ENCODE results near the gene RGL2. TPM values are rescaled to one million over a fixed set of nuclear protein-coding genes. Genes with fewer than 3 reads are reported as not detected.

Gene RGL2
- total RNA-seq, 3 donors from 2014 or later: 26.4 to 64.6 (median 38.9) TPM

DNA sequence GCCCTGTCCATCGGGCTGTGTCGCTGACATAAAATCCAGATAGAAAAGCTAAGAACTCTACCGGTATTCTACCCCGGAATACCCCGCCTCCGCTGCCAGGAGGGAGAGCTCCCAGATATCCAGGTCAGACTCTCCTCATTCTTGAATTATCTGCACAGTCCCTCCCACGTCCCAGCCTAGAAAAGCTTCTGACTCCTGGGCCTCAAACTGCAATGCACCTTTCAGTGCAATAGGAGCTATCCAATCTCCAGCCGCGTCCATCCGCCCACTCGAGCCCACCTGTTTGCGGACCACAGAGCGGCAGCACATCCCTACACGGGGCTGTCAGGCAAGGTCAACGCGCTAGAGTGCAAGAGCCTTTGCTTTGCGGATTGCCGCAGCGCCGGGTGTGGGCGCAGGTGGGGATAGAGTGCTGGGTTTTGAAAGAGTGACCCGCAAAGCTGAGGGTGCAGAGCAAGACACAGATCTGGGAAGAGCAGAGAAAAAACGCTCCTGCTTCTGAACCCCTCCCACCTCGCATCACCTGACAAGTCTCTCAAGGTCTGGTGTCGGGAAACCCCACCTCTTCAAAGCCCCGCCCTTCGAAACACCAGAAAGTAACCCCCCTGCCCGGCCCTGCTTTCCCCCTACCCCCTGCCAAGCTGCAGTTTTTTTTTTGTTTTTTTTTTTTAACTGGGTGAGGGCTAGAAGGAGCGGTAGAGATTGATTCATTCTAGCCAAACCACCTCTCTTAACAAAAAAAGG lies 13.8 kb upstream of the RGL2 start:
- H3K9me3 ChIP-seq: no peaks in the 10 kb centered on the region
- H3K4me3 ChIP-seq: peak overlapping the region; percentile 62
- TF ChIP-seq, protein P1, sequence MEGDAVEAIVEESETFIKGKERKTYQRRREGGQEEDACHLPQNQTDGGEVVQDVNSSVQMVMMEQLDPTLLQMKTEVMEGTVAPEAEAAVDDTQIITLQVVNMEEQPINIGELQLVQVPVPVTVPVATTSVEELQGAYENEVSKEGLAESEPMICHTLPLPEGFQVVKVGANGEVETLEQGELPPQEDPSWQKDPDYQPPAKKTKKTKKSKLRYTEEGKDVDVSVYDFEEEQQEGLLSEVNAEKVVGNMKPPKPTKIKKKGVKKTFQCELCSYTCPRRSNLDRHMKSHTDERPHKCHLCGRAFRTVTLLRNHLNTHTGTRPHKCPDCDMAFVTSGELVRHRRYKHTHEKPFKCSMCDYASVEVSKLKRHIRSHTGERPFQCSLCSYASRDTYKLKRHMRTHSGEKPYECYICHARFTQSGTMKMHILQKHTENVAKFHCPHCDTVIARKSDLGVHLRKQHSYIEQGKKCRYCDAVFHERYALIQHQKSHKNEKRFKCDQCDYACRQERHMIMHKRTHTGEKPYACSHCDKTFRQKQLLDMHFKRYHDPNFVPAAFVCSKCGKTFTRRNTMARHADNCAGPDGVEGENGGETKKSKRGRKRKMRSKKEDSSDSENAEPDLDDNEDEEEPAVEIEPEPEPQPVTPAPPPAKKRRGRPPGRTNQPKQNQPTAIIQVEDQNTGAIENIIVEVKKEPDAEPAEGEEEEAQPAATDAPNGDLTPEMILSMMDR (IDR thresholded peaks at IDR 0.05): no peak
- H3K36me3 ChIP-seq (ENCODE audit: low read depth): no peaks in the 10 kb centered on the region
- ATAC-seq: peak; percentile 56
- H3K4me1 ChIP-seq (ENCODE audit: low read depth): peaks cover 21% of the 10 kb centered on the region
- DNase-seq: peak; percentile 77 to 94 (median 87)
- intact Hi-C loops (cut with DNase I, micrococcal nuclease): no loop called here

DNA sequence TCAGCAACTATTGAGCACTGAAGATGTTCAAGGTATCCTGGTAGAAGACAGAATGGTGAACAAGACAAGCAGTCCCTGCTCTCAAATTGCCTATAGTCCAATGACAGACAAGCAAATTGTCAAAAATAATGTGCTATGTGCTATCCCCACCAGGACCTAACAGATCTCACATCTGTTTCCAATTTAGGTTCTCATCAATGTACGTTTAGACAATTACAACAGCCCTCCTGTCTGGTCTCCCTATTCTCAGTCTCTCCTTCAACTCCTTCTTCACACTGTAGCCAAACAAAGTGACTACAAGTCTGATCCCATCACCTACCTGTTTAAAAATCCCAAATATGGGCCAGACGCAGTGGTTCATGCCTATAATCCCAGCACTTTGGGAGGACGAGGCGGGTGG lies 7.6 kb upstream of the RGL2 start:
- H3K9me3 ChIP-seq: no peaks in the 10 kb centered on the region
- intact Hi-C loops (cut with DNase I, micrococcal nuclease): no loop called here
- no peak overlapping the region for H3K4me3 ChIP-seq
- ATAC-seq: no peak
- TF ChIP-seq, protein P1 (IDR thresholded peaks at IDR 0.05): no peak
- H3K4me1 ChIP-seq (ENCODE audit: low read depth): no peaks in the 10 kb centered on the region
- H3K36me3 ChIP-seq (ENCODE audit: low read depth): peaks cover 5% of the 10 kb centered on the region
- DNase-seq: no peak

DNA sequence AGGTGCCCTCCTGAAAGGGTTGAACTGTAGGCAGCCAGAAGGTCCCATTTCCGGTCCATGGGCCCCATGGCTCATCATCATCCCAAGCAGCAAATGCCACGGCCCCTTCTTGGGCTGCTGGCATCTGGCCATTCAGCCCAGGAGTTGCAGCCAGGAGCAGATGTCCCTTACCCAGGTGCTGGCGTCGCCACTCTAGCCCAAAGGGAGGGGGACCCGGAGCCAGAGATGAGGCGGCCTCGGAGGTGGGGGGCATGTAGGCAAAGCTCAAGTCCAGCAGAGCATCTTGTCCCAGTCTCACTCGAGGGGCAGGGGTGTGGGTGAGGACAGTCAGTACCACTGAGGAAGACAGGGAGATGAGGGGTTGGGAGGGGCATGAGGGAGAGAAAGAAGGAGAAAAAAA lies 6.3 kb upstream of the RGL2 start:
- Histone ChIP-seq H3K4me3 (no peak overlapping the region), H3K9me3 (no peaks in the 10 kb centered on the region), H3K36me3 (ENCODE audit: low read depth) (peaks cover 5% of the 10 kb centered on the region), H3K4me1 (ENCODE audit: low read depth) (peaks cover 6% of the 10 kb centered on the region)
- TF ChIP-seq, protein P1 (IDR thresholded peaks at IDR 0.05): no peak
- intact Hi-C loops (cut with DNase I, micrococcal nuclease): no loop called here
- ATAC-seq (no peak), DNase-seq (no peak)

DNA sequence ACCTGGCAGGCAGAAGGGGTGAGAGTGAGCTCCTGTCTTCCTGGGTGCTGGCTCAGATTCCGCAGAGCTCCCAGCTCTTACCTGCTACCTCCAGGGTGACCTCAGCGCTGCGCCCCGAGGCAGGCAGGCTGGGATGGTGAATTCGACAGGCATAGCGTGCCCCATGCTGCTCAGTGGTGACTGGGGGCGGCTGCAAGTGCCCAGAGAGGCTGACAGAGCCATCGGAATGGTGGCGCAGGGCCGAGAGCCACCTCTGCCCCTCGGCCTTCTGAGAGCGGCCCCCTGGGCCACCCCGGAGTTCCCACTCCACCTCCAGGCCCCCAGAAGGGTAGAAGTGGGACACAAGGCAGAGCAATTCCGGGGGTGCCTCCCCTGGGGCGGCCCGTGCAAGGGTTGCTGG lies 5.5 kb upstream of the RGL2 start:
- Histone ChIP-seq H3K4me1 (ENCODE audit: low read depth) (peaks cover 10% of the 10 kb centered on the region), H3K9me3 (no peaks in the 10 kb centered on the region), H3K4me3 (no peak overlapping the region), H3K36me3 (ENCODE audit: low read depth) (peaks cover 5% of the 10 kb centered on the region)
- intact Hi-C loops (cut with DNase I, micrococcal nuclease): no loop called here
- TF ChIP-seq, protein P1 (IDR thresholded peaks at IDR 0.05): no peak
- DNase-seq (no peak), ATAC-seq (no peak)

DNA sequence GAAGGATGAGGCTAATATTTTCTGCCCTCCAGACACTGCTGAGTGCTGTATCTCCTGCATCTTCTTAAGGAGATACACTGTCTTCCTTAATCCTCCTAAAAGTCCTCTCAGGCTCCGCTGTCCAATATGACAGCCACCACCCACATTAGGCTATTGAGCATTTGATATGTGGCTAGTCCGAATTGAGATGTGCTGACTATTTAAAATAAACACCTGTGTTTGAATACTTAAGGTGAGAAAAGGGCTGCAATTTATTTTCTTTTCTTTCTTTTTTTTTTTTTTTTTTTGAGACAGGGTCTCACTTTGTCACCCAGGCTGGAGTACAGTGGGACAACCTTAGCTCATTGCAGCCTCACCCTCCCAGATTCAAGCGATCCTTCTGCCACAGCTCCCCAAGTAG lies 3.1 kb upstream of the RGL2 start:
- Histone ChIP-seq H3K4me1 (ENCODE audit: low read depth) (peaks cover 17% of the 10 kb centered on the region), H3K4me3 (no peak overlapping the region), H3K9me3 (no peaks in the 10 kb centered on the region), H3K36me3 (ENCODE audit: low read depth) (peaks cover 5% of the 10 kb centered on the region)
- TF ChIP-seq, protein P1 (IDR thresholded peaks at IDR 0.05): no peak
- ATAC-seq (no peak), DNase-seq (no peak)
- intact Hi-C loops (cut with DNase I, micrococcal nuclease): no loop called here
